Subcutaneous abdominal adipose tissue (tissue), 5 donors: ENCODE measurements around the gene HOXB3.
A peak's percentile ranks its signal among the peaks of the same experiment; 100 is the strongest.

ENCODE experiments used
- H3K27ac ChIP-seq: one replicate; pipeline ENCODE4 v1.7.0; 2013; ENCODE audit warnings: low read depth, mild to moderate bottlenecking, inconsistent platforms, low read length, moderate library complexity
- H3K27me3 ChIP-seq, 5 donors: one replicate each; pipeline ENCODE4 v1.7.0; 2013; ENCODE audit warnings: low read length in 5 of 5, inconsistent platforms in 1 of 5; ENCODE audit not compliant: control insufficient read depth in 5 of 5, insufficient read depth in 4 of 5
- H3K36me3 ChIP-seq, 5 donors: one replicate each; pipeline ENCODE4 v1.7.0; 2013; ENCODE audit warnings: low read length in 5 of 5; ENCODE audit not compliant: control insufficient read depth in 5 of 5, insufficient read depth in 5 of 5
- H3K4me1 ChIP-seq, 5 donors: one replicate each; pipeline ENCODE4 v1.7.0; 2013; ENCODE audit warnings: low read length in 5 of 5, mild to moderate bottlenecking in 3 of 5, moderate library complexity in 1 of 5; ENCODE audit not compliant: control insufficient read depth in 5 of 5, insufficient read depth in 5 of 5
- H3K4me3 ChIP-seq, 5 donors: one replicate each; pipeline ENCODE4 v1.7.0; 2013; ENCODE audit warnings: low read length in 5 of 5, low read depth in 1 of 5
- H3K9ac ChIP-seq, 5 donors: one replicate each; pipeline ENCODE4 v1.7.0; 2013; ENCODE audit warnings: low read length in 5 of 5, mild to moderate bottlenecking in 4 of 5, moderate library complexity in 3 of 5
- H3K9me3 ChIP-seq, 5 donors: one replicate each; pipeline ENCODE4 v1.7.0; 2013; ENCODE audit warnings: low read length in 5 of 5; ENCODE audit not compliant: control insufficient read depth in 5 of 5
- donor health status: healthy.
- donor health status: healthy.
- donor health status: healthy.
- donor health status: healthy.
- donor health status: healthy.

The HOXB3 gene

GRCh38 chr17:48551596-48552465 lies 38.2 kb downstream of the HOXB3 start:
- no peaks in the 10 kb centered on the region for H3K27me3 ChIP-seq
- H3K4me3 ChIP-seq: no peak overlapping the region
- no peak overlapping the region for H3K9ac ChIP-seq
- H3K36me3 ChIP-seq: peaks cover 0 to 29% (median 23%) of the 10 kb centered on the region in 5 donors
- H3K27ac ChIP-seq: peak overlapping the region; percentile 67
- H3K4me1 ChIP-seq: peaks cover 12 to 67% (median 54%) of the 10 kb centered on the region in 5 donors
- H3K9me3 ChIP-seq: no peaks in the 10 kb centered on the region

- Histone ChIP-seq H3K27ac (no peak overlapping the region), H3K27me3 (no peaks in the 10 kb centered on the region), H3K36me3 (peaks cover 0 to 29% (median 23%) of the 10 kb centered on the region in 5 donors), H3K4me1 (peaks cover 13 to 66% (median 56%) of the 10 kb centered on the region in 5 donors), H3K4me3 (no peak overlapping the region), H3K9me3 (no peaks in the 10 kb centered on the region), H3K9ac (no peak overlapping the region)
These were observed 38.9 kb downstream of the HOXB3 start for GRCh38 chr17:48551214-48551555.

DNA sequence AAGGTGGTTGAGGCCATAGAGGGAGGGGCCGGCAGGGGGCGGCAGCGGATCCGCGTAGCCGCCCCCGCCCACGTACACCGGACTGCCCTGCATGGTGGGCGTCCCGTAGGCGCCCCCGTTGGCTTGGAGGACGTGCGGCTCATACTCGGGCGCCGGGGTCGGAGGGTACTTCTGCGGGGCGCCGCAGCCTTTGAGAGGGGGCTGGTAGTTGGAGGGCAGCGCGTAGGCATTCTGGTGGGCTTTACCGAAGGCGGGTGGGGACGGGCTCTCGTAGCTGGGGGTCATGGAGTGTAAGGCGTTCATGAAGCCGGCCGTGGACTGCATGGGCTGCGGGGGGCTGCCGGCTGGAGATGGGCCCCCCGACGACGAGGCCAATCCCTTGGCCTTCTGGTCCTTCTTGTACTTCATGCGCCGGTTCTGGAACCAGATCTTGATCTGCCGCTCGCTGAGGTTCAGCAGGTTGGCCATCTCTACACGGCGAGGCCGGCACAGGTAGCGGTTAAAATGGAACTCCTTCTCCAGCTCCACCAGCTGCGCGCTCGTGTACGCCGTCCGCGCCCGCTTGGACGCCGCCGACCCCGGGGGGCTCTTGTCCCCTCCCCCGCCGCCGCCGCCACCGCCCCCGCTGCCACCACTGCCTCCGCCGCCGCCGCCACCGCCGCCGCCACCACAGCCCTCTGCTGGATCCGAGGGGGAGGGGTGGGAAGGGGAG lies 39.4 kb downstream of the HOXB3 start:
- H3K4me3 ChIP-seq: no peak overlapping the region
- peaks cover 0 to 29% (median 23%) of the 10 kb centered on the region in 5 donors for H3K36me3 ChIP-seq
- no peak overlapping the region for H3K9ac ChIP-seq
- no peaks in the 10 kb centered on the region for H3K27me3 ChIP-seq
- H3K27ac ChIP-seq: no peak overlapping the region
- H3K4me1 ChIP-seq: peaks cover 13 to 66% (median 56%) of the 10 kb centered on the region in 5 donors
- no peaks in the 10 kb centered on the region for H3K9me3 ChIP-seq

DNA sequence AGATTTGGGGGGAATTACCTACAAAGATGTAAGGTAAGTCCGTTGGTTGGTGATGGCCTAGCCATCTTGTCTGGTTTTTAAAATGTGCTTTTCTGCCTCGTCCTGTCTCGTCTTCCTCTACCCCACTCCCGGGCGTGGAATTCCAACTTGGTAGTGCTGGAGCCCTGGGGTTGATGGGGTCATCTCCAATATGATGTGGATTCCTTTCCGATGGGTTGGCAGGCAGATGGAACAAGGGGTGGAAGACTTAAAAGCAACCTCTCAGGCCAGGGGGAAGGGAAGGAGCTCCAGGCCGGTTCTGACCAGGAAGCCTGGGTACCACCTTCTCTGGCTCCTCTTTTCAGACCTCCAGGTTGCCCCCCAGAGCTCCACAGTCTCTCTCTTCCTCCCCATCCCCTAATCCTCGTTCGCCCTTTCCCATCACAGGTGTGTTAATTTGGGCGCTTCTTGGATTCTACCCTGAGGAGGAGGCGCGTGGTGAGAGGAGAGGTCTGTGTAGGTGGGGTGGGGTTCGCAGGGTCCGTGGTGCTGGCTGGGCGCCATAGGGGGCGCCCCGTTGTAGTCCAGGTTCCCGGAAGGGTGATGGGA lies 40.0 kb downstream of the HOXB3 start:
- no peaks in the 10 kb centered on the region for H3K27me3 ChIP-seq
- H3K4me1 ChIP-seq: peaks cover 16 to 72% (median 62%) of the 10 kb centered on the region in 5 donors
- H3K36me3 ChIP-seq: peaks cover 0 to 29% (median 23%) of the 10 kb centered on the region in 5 donors
- H3K4me3 ChIP-seq: no peak overlapping the region
- H3K27ac ChIP-seq: no peak overlapping the region
- H3K9ac ChIP-seq: no peak overlapping the region
- no peaks in the 10 kb centered on the region for H3K9me3 ChIP-seq

- Histone ChIP-seq H3K36me3 (peaks cover 0 to 26% (median 21%) of the 10 kb centered on the region in 5 donors), H3K9me3 (no peaks in the 10 kb centered on the region), H3K27ac (peak overlapping the region; percentile 95), H3K4me1 (peaks cover 16 to 67% (median 56%) of the 10 kb centered on the region in 5 donors), H3K27me3 (no peaks in the 10 kb centered on the region), H3K9ac (peak overlapping the region in 1 of 5 donors; percentile 38), H3K4me3 (no peak overlapping the region)
These were observed 40.8 kb downstream of the HOXB3 start for GRCh38 chr17:48549281-48549630.

DNA sequence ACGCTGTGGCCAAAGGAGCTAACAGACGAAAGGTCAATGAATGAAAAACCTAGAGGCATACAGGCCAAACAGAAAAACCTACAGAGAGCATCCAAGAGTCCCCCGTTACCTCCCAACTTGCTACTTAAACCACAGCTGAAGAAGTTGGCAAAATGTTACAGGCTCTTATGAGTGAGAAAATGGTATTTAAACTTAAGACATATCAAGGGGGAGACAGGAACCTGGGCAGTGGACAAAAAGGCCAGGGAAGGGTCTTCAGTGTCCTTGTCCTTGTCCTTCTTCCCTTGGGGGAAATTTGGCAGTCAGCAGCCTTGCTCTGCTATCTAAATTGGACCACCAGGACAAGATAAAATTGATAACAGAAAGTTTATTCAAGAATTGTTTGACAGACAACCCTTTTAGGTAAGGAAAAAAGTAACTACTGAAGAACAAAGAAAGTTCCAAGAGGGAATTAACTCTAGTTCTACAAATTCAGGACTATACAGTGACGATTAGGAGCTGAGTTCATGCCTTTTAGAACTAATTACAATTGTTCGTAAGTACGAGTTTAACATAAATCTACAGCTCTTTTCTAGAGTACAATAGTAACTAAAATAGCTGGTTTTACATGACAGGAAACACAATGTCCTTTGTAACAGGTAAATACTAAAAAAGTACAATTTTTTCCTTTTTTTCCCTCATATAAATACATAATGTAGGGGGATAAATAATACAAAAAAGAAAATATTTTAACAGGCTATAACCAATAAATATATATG lies 41.3 kb downstream of the HOXB3 start:
- no peaks in the 10 kb centered on the region for H3K27me3 ChIP-seq

DNA sequence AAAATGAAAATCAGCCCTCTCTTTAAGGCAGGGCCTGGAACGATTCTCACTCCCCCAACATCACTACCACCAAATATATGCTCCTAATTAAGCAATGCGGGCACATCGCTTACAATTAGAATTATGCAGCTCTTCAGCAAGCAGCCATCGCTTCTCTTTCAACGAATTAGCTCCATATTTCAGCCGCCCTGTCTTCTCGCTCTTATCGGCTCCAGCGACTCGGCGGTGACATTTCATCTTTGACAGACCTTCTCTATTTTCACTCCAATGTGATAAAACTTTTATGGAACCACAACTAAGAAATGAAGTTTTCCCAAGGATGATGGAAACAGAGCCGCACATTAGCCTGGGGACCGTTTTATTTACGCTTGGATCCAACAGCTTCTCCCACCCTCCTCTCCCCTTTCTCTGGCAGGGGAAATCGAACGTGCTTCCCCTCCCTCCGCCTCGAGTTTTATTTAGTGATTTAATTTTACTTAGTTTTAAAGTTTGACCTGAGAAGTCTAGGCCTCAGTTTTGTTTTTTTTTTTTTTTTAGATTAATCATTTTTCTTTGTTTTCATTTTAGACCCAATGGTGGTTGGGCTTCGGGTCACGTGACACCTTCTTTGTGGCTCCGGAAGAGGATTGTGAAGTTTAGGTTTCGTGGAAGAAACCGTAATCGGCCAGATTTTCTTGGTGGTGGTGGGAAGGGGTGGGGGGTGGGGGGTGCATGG lies 42.1 kb downstream of the HOXB3 start:
- peaks cover 0 to 26% (median 20%) of the 10 kb centered on the region in 5 donors for H3K36me3 ChIP-seq
- H3K27me3 ChIP-seq: no peaks in the 10 kb centered on the region
- peak overlapping the region in 4 of 5 donors; percentile 1 to 67 (median 44) for H3K9ac ChIP-seq
- H3K27ac ChIP-seq: peak overlapping the region; percentile 95
- peaks cover 15 to 56% (median 54%) of the 10 kb centered on the region in 5 donors for H3K4me1 ChIP-seq
- no peaks in the 10 kb centered on the region for H3K9me3 ChIP-seq
- peak overlapping the region; percentile 7 to 80 (median 56) for H3K4me3 ChIP-seq

More for the DNA sequence above, 41.3 kb downstream of the HOXB3 start:
- Histone ChIP-seq H3K27ac (peak overlapping the region; percentile 95), H3K4me1 (peaks cover 16 to 61% (median 54%) of the 10 kb centered on the region in 5 donors), H3K4me3 (peak overlapping the region in 2 of 5 donors; percentile 38 to 80), H3K9me3 (no peaks in the 10 kb centered on the region), H3K36me3 (peaks cover 0 to 26% (median 20%) of the 10 kb centered on the region in 5 donors), H3K9ac (peak overlapping the region in 3 of 5 donors; percentile 30 to 67 (median 58))

DNA sequence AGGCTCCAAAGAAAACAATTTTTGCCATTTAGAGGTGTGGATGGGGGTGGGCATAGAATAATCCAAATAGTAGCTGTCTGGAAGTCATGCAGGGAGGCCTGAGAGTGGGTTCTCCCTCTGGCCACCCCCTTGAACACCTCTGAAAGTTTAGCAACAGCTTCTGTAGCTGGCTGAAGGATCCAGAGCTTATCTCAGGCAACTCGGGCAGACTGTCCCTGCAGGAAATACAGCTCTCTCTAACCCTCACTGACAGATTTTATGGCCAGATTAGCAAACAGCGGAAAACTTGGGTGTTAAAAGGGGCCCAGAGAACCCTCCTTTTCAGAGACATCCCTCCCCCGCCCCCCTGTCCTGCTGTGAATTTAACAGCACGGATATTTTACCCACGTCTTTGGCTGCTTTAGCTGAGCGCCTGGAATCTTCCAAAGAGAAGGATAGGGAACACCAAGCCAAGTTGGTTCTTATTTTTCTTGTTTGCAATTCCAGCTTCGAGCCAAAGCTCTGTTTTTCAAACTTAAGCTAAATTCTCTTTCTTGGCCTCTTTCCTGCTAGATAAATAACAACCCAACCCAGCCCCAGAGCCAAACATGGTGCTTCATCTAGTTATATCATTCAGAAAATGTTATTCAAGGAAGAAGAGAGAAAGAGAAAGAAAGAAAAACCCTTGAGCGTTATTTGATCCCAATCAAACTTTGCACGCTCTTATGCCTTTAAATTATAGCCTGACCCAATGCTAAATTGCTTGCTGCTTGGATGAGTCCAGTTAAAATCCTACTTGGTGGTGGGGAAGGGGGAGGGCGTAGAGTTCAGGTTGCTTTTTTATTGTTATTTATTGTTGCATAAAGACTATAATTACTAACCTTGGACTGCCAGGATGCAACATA lies 42.9 kb downstream of the HOXB3 start:
- Histone ChIP-seq H3K27me3 (no peaks in the 10 kb centered on the region), H3K4me3 (peak overlapping the region; percentile 26 to 80 (median 56)), H3K27ac (peak overlapping the region; percentile 95), H3K9me3 (no peaks in the 10 kb centered on the region), H3K9ac (peak overlapping the region; percentile 39 to 67 (median 58)), H3K4me1 (peaks cover 11 to 57% (median 55%) of the 10 kb centered on the region in 5 donors), H3K36me3 (peaks cover 0 to 26% (median 18%) of the 10 kb centered on the region in 5 donors)
